Loucy (cell line): ENCODE results near the gene TBCD.

ENCODE experiments used
- CTCF ChIP-seq: fragments of 200-600 bp; sonication (generic); conservative IDR thresholded peaks from 2 replicates; pipeline ENCODE4 v1.5.1; 2014; ENCODE audit warnings: mild to moderate bottlenecking, antibody characterized with exemption, low read length
- EZH2phosphoT487 ChIP-seq: fragments of 200-600 bp; IDR thresholded peaks from 2 replicates; pipeline ENCODE4 v1.6.1; 2018; ENCODE audit warnings: antibody characterized with exemption, mild to moderate bottlenecking, moderate library complexity, borderline replicate concordance

DNA sequence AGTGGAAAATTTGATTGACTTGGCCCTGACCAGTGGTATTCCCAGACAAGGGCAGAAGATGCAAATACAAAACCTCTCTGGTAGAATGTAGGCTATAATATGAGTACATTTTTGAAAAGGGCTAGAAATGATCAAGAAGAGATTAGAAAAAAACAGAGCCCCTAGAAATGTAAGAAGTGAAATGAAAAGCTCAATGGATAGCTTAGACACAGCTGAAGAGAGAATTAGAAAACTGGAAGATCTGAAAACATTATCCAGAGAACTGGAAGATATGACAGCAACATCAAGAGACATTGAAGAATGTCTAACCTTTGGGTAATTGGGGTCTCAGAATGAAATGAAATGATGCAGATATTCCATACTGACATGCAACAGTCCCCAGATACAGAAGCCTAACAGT is 193.1 kb downstream of the TBCD start:
- TF ChIP-seq CTCF: no peak
- TF ChIP-seq EZH2phosphoT487: no peak
